HFF-Myc (cell line): ENCODE measurements around the gene THSD7B.

Source experiments
- DNase-seq: peaks from one replicate; pipeline ENCODE4 v3.0.0-alpha.2; 2011; ENCODE audit warnings: low read depth; ENCODE audit errors: extremely low read depth
- H3K4me3 ChIP-seq: replicated peaks from 2 replicates; pipeline ENCODE4 v1.5.1; 2011; ENCODE audit warnings: low read depth, mild to moderate bottlenecking, control low read depth, low read length
- CTCF ChIP-seq: IDR thresholded peaks from 2 replicates; pipeline ENCODE4 v1.5.1; 2012; ENCODE audit warnings: mild to moderate bottlenecking, low read depth, low read length, control low read depth; ENCODE audit errors: missing control alignments

Gene THSD7B

GRCh38 chr2:137287913-137288639 lies 522.7 kb downstream of the THSD7B start:
- TF ChIP-seq CTCF, result no peak
- DNase-seq, result no peak
- no peak overlapping the region for H3K4me3 ChIP-seq

GRCh38 chr2:137291836-137292570 lies 526.7 kb downstream of the THSD7B start:
- no peak for TF ChIP-seq CTCF
- H3K4me3 ChIP-seq, result no peak overlapping the region
- DNase-seq, result no peak

- no peak for DNase-seq
- H3K4me3 ChIP-seq, result no peak overlapping the region
These were observed 533.0 kb downstream of the THSD7B start for GRCh38 chr2:137298377-137298776.

GRCh38 chr2:137300987-137301386 lies 535.6 kb downstream of the THSD7B start:
- DNase-seq, result no peak
- no peak for TF ChIP-seq CTCF
- no peak overlapping the region for H3K4me3 ChIP-seq

More at GRCh38 chr2:137298377-137298776, 533.0 kb downstream of the THSD7B start:
- TF ChIP-seq CTCF, result no peak

GRCh38 chr2:137302957-137303356 lies 537.6 kb downstream of the THSD7B start:
- H3K4me3 ChIP-seq, result no peak overlapping the region
- TF ChIP-seq CTCF, result no peak
- DNase-seq, result no peak

- no peak overlapping the region for H3K4me3 ChIP-seq
- no peak for DNase-seq
- TF ChIP-seq CTCF, result no peak
These were observed 550.7 kb downstream of the THSD7B start for GRCh38 chr2:137316075-137316474.
